GM18498 (cell line): Measurements from ENCODE around the gene NUCB2.
A peak's percentile ranks its signal among the peaks of the same experiment; 100 is the strongest.
"Not testable (repeated sequence)": the region's sequence is repeated elsewhere in the genome, so short reads cannot be mapped to it uniquely, and the experiment has no call there.

Experiments used
- ATAC-seq: cut with Tn5 transposase; IDR thresholded peaks from one replicate; pipeline ENCODE4 v1.9.1; 2021; ENCODE audit warnings: mild to moderate bottlenecking, moderate library complexity; ENCODE audit not compliant: unreplicated experiment

NUCB2 gene

GRCh38 chr11:17276236-17277023 is at the start of gene NUCB2:
NUCB2 (plus strand) TSS chr11:17276739; CDS start chr11:17295324, 18,585 bp downstream.
- peak; percentile 98 for ATAC-seq

GRCh38 chr11:17228186-17228925 is 48.2 kb upstream of the NUCB2 start:
- not testable (repeated sequence) for ATAC-seq

GRCh38 chr11:17229481-17230152 is 46.9 kb upstream of the NUCB2 start:
- no peak for ATAC-seq

- peak; percentile 94 for ATAC-seq
These were observed 45.4 kb upstream of the NUCB2 start for GRCh38 chr11:17230867-17231851.

- ATAC-seq, result no peak
These were observed 43.4 kb upstream of the NUCB2 start for GRCh38 chr11:17233101-17233500.

GRCh38 chr11:17238377-17238776 is 38.2 kb upstream of the NUCB2 start:
- ATAC-seq, result no peak

- ATAC-seq, result not testable (repeated sequence)
These were observed 36.6 kb upstream of the NUCB2 start for GRCh38 chr11:17239927-17240326.

GRCh38 chr11:17240780-17241179 is 35.8 kb upstream of the NUCB2 start:
- ATAC-seq, result no peak

- ATAC-seq, result not testable (repeated sequence)
These were observed 33.6 kb upstream of the NUCB2 start for GRCh38 chr11:17242954-17243353.

- peak; percentile 83 for ATAC-seq
These were observed 32.5 kb upstream of the NUCB2 start for GRCh38 chr11:17244046-17244445.

GRCh38 chr11:17250561-17251350 is 25.8 kb upstream of the NUCB2 start:
- no peak for ATAC-seq

- no peak for ATAC-seq
These were observed 23.8 kb upstream of the NUCB2 start for GRCh38 chr11:17252704-17253103.

GRCh38 chr11:17256512-17256911 is 20.0 kb upstream of the NUCB2 start:
- ATAC-seq, result no peak

GRCh38 chr11:17257196-17257595 is 19.3 kb upstream of the NUCB2 start:
- no peak for ATAC-seq

GRCh38 chr11:17258670-17259069 is 17.9 kb upstream of the NUCB2 start:
- ATAC-seq, result no peak

GRCh38 chr11:17259519-17259918 is 17.0 kb upstream of the NUCB2 start:
- no peak for ATAC-seq

- ATAC-seq, result no peak
These were observed 16.5 kb upstream of the NUCB2 start for GRCh38 chr11:17260020-17260419.

GRCh38 chr11:17263769-17264168 is 12.8 kb upstream of the NUCB2 start:
- no peak for ATAC-seq

- ATAC-seq, result no peak
These were observed 9.8 kb upstream of the NUCB2 start for GRCh38 chr11:17266781-17267180.

- no peak for ATAC-seq
These were observed 9.0 kb upstream of the NUCB2 start for GRCh38 chr11:17267576-17267975.
